Measurements from ENCODE around the gene RAB7A. TPM values are rescaled to one million over a fixed set of nuclear protein-coding genes. Genes with fewer than 3 reads are reported as not detected.

Gene RAB7A
- total RNA-seq (138 and 144 TPM in 2 replicates), polyA plus RNA-seq (55.3 and 62.7 TPM in 2 replicates), polyA minus RNA-seq (25.3 and 50.7 TPM in 2 replicates)
- total RNA-seq (2013): 37.5 TPM

DNA sequence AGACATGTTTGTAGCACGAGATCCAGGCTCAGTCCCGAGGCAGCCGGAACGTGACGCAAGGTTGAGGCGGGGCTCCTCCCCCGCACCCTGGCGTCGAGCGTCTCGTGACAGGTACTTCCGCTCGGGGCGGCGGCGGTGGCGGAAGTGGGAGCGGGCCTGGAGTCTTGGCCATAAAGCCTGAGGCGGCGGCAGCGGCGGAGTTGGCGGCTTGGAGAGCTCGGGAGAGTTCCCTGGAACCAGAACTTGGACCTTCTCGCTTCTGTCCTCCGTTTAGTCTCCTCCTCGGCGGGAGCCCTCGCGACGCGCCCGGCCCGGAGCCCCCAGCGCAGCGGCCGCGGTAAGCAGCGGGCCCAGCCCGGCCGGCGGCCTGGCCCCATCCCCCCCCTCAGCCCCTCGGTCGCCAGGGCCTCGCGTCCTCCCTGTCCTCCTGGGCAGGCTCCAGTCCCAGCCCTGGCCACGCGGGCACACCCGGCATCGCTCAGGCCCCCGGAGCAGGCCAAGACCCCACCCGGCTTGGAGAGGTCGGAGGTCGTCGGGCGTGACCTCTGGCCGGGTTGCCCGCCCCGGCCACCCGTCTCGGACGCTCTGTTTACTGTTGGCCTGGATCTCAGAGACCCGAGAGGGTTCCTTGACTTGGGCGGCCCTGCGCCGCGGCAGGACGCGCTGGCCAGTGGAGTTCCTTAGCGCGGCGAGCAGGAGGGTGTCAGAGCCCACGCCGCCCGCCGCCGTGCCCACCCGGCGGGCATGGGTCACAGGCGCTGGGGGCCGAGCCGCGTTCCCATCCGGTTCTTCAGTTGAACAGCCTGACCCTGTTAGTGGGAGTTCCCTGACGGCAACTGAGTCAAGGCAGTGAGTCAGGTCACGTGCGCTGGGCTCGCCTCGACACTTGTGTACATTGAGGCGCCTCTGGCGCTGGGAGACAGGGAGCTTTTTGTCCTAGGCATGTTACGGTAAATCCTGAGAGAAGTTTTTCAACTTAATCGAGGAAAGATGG, at the start of gene RAB7A:
TSS of gene RAB7A (plus strand) at position 161 of the 994 bp plus-strand sequence. CDS start 69,185 bp downstream, outside the sequence.
- Mint-ChIP-seq H3K9me3 (ENCODE audit: insufficient read depth) (no peaks in the 10 kb centered on the region), H3K27me3 (peaks cover 5% of the 10 kb centered on the region), H3K27ac (peak within 1 kb of the TSS; percentile 100), H3K4me3 (peak within 1 kb of the TSS; percentile 99), H3K4me1 (peaks cover 54% of the 10 kb centered on the region)
- Histone ChIP-seq H3K4me2 (replicated peaks; ENCODE audit: low read depth, low read length, poor library complexity, severe bottlenecking) (peak within 1 kb of the TSS; percentile 93), H3K79me2 (ENCODE audit: control insufficient read depth, insufficient read depth, low read length) (peaks cover 80% of the 10 kb centered on the region), H3K4me3 (ENCODE audit: control extremely low read depth in 1 of 5, extremely low read depth in 1 of 5, insufficient read depth in 1 of 5, low read depth in 2 of 5, low read length in 4 of 5) (peak within 1 kb of the TSS; percentile 79 to 98 (median 93)), H3K36me3 (replicated peaks in 1 of 2; ENCODE audit: control extremely low read depth in 1 of 2, control insufficient read depth in 1 of 2, extremely low read depth in 1 of 2, insufficient read depth in 2 of 2, low read length in 1 of 2) (no peaks in the 10 kb centered on the region), H3K9me3 (ENCODE audit: control extremely low read depth in 1 of 3, control insufficient read depth in 2 of 3, insufficient read depth in 1 of 3, low read length in 2 of 3) (no peaks in the 10 kb centered on the region), H2AFZ (ENCODE audit: insufficient read depth, low read depth, low read length, poor library complexity, severe bottlenecking) (peak within 1 kb of the TSS; percentile 83), H4K20me1 (ENCODE audit: control insufficient read depth, insufficient read depth, low read length, poor library complexity, severe bottlenecking) (peaks cover 50% of the 10 kb centered on the region), H3K4me1 (ENCODE audit: control insufficient read depth in 2 of 2, insufficient read depth in 2 of 2, low read length in 2 of 2) (peaks cover 47% of the 10 kb centered on the region in 2 donors), H3K27me3 (replicated peaks in 1 of 4; ENCODE audit: control extremely low read depth in 1 of 4, control insufficient read depth in 3 of 4, insufficient read depth in 4 of 4, low read length in 3 of 4) (no peaks in the 10 kb centered on the region), H3K9ac (ENCODE audit: low read length) (peak within 1 kb of the TSS; percentile 99), H3K27ac (ENCODE audit: low read length in 2 of 2) (peak within 1 kb of the TSS; percentile 92 to 99)
- WGBS (ENCODE audit: insufficient coverage): under 1% methylated on average over 93 of the region's 93 CpGs
- CTCF ChIA-PET: interaction anchor here (1.1 to 2.6 kb wide), 6 partner anchors 8 to 119 kb away, joined by 3 to 17 read pairs (median 4); no protein-coding TSS in a partner anchor
- DNase-seq (peak; percentile 99), ATAC-seq (ENCODE audit: low read depth) (peak; percentile 96)
- POLR2A ChIA-PET: interaction anchor here (0.6 to 2.5 kb wide), 6 partner anchors 46 to 507 kb away, joined by 3 to 19 read pairs (median 6); partner anchors contain the start of genes ACAD9 and RPN1
- intact Hi-C loops (cut with micrococcal nuclease): loop anchor here (1.0 to 5.0 kb wide), 7 partner anchors 60 to 1744 kb away; partner anchors contain the start of genes ACAD9, CNBP, PLXNA1 and SEC61A1
- TF ChIP-seq, protein P1, sequence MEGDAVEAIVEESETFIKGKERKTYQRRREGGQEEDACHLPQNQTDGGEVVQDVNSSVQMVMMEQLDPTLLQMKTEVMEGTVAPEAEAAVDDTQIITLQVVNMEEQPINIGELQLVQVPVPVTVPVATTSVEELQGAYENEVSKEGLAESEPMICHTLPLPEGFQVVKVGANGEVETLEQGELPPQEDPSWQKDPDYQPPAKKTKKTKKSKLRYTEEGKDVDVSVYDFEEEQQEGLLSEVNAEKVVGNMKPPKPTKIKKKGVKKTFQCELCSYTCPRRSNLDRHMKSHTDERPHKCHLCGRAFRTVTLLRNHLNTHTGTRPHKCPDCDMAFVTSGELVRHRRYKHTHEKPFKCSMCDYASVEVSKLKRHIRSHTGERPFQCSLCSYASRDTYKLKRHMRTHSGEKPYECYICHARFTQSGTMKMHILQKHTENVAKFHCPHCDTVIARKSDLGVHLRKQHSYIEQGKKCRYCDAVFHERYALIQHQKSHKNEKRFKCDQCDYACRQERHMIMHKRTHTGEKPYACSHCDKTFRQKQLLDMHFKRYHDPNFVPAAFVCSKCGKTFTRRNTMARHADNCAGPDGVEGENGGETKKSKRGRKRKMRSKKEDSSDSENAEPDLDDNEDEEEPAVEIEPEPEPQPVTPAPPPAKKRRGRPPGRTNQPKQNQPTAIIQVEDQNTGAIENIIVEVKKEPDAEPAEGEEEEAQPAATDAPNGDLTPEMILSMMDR (IDR thresholded peaks at IDR 0.05): no peak
- TF ChIP-seq EZH2 (IDR thresholded peaks at IDR 0.05; ENCODE audit: borderline replicate concordance, insufficient read depth, low read depth, low read length, poor library complexity, severe bottlenecking): no peak

Data from B cell (primary cell).